ENCODE measurements around the gene EPHB1.

- TF ChIP-seq CTCF (IDR thresholded peaks at IDR 0.05) (no peak), POLR2A (IDR thresholded peaks at IDR 0.05) (no peak)
These were observed 82.7 kb downstream of the EPHB1 start for GRCh38 chr3:134877788-134878187.
